ENCODE results near the gene ZDHHC14.
"Not testable (repeated sequence)": the region's sequence is repeated elsewhere in the genome, so short reads cannot be mapped to it uniquely, and the experiment has no call there.

ZDHHC14 gene

DNA sequence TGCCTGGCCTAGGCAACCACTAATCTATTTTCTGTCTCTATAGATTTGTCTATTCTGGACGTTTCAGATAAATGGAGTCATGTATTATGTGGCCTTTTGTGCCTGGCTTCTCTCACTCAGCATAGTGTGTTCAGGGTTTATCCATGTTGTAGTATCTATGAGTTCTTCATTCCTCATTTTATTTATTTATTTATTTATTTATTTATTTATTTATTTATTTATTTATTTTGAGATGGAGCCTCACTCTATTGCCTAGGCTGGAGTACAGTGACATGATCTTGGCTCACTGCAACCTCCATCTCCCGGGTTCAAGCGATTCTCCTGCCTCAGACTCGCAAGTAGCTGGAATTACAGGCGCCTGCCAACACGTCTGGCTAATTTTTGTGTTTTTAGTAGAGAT lies 86.3 kb downstream of the ZDHHC14 start:
- DNase-seq (ENCODE audit: low read depth in 2 of 2), result not testable (repeated sequence)

DNA sequence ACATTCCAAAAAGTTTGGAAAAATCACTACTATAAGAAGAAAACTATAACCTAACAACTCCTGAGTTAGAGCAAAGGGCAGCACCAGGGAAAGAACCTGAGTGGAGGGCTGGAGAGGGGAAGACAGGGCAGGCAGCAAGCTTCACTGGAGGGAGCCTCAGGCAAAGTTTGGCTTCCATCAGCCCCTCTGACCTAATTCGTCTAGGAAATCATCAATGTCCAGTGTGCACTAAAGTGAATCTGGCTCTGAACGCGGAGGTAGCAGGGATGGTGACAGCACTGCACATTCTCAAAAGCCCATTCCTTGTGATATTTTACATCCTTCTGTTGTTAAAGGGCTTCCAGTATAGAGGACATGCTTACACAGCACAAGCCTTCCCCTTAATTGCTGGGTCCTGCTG lies 87.1 kb downstream of the ZDHHC14 start:
- DNase-seq (ENCODE audit: low read depth in 2 of 2), result no peak

DNA sequence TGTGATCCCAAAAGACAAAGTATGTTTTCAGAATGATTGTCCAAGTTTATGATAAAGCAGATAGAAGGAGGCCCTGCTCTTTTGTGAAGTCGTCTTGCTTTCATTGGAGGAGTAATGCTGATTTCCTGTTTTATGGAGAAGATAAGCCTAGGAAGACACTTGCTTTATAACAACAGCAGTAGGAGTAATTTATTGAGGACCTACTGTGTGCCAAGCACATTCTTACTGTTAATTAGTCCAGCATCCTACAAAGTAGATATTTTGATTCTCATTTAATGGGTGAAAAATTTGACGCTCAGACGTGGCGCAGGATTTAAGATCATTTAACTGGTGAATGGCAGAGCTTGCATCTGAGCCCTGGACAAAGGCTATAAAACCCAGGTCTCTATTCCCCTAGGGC lies 87.6 kb downstream of the ZDHHC14 start:
- DNase-seq (ENCODE audit: low read depth in 2 of 2), result no peak

DNA sequence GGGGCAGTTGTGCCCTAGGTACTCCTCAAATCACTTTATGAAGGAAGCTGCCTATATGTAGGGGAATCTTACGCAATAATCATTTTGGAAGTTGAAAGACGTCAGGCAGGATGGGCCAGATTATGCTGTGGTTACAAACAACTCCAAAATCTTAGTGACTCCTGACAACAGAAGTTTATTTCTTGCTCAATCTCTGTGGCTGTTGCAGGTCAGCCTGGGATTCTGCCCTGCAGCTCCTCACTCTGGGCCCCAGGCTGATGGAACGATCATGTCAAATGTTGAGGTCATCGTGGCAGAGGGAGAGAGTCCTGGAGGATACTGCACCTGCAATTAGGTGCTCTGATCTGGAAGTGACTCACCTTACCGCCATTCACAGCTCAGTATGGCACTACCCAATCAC lies 88.4 kb downstream of the ZDHHC14 start:
- DNase-seq (ENCODE audit: low read depth in 2 of 2), result no peak

- no peak for DNase-seq (ENCODE audit: low read depth in 2 of 2)
These were observed 90.2 kb downstream of the ZDHHC14 start for GRCh38 chr6:157471077-157471686.

DNA sequence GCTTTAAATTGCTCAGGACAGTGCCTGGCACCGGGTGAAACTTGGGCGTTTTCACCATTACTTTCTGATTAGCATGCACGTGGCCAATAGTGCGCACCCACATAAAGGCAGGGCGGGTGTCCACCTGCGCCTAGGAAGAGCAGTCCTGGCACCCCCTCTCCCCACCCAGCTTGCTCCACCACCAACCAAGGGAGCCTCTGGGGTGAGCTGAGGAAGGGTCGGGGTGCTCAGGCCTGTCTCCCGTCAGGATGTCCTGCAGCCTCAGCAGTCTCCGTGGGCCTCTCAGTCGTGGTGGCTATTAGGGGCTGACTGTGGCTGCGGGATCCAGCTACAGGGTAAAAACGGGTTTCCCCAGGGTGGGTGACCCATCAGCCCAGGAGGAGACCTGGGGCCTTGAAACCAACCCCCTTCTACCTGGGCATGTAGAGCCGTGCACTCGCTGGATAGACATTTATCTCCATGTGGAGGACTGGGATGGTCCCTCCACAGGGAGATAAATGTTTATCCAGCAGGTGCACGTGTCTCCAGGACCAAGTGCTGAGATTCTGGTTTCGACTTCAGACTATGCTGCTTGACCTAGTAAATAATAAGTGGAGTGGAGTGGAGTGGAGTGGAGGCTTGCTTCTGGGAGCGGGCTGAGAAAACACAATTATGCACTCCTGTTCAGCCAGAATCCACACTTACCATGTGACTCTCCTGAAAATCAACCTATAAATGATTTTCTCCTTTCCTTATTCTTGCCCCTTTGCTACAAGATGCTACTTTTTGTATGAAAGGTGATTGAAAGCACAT lies 91.1 kb downstream of the ZDHHC14 start:
- DNase-seq (ENCODE audit: low read depth in 2 of 2), result no peak

GRCh38 chr6:157476797-157477196 lies 95.8 kb downstream of the ZDHHC14 start:
- DNase-seq (ENCODE audit: low read depth in 2 of 2), result no peak

GRCh38 chr6:157478926-157479325 lies 97.9 kb downstream of the ZDHHC14 start:
- DNase-seq (ENCODE audit: low read depth in 2 of 2), result no peak

- DNase-seq (ENCODE audit: low read depth in 2 of 2), result no peak
These were observed 98.7 kb downstream of the ZDHHC14 start for GRCh38 chr6:157479464-157480303.

- no peak for DNase-seq (ENCODE audit: low read depth in 2 of 2)
These were observed 100.3 kb downstream of the ZDHHC14 start for GRCh38 chr6:157481189-157481864.

- DNase-seq (ENCODE audit: low read depth in 2 of 2), result no peak
These were observed 100.9 kb downstream of the ZDHHC14 start for GRCh38 chr6:157481865-157482249.

GRCh38 chr6:157483770-157484169 lies 102.8 kb downstream of the ZDHHC14 start:
- DNase-seq (ENCODE audit: low read depth in 2 of 2), result no peak

DNA sequence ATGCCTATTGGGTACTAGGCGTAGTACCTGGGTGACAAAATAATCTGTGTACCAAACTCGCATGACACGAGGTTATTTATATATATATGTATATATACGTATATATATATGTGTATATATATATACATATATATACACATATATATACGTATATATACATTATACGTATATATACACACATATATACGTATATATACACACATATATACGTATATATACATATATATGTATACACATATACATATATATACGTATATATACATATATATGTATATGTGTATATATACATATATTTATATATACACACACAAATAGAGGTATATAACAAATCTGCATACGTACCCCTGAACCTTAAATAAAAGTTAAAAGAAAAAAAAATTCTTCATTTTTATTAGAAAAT lies 103.2 kb downstream of the ZDHHC14 start:
- no peak for DNase-seq (ENCODE audit: low read depth in 2 of 2)

DNA sequence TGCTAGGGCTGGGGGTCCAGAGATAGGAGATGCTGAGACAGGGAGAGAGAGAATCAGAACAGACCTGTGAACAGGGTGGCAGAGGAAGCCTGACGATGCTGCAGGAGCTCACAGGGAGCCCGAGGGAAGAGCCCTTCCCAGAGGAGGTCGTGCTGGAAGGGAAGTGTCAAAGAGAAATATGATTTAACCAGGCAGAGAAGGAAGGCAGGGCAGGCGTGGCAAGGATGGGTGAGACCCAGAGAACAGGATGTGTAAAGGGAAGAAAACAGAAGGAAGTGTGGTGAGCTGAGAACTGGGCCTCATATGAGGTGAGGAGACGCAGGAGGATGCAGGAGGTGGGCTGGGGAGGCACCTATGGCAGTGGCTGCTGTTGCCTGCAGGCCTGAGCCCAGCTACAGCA lies 105.6 kb downstream of the ZDHHC14 start:
- DNase-seq (ENCODE audit: low read depth in 2 of 2), result no peak

- DNase-seq (ENCODE audit: low read depth in 2 of 2), result no peak
These were observed 106.3 kb downstream of the ZDHHC14 start for GRCh38 chr6:157487110-157487773.

GRCh38 chr6:157488058-157488457 lies 107.1 kb downstream of the ZDHHC14 start:
- no peak for DNase-seq (ENCODE audit: low read depth in 2 of 2)

GRCh38 chr6:157488716-157489118 lies 107.7 kb downstream of the ZDHHC14 start:
- DNase-seq (ENCODE audit: low read depth in 2 of 2), result no peak

DNA sequence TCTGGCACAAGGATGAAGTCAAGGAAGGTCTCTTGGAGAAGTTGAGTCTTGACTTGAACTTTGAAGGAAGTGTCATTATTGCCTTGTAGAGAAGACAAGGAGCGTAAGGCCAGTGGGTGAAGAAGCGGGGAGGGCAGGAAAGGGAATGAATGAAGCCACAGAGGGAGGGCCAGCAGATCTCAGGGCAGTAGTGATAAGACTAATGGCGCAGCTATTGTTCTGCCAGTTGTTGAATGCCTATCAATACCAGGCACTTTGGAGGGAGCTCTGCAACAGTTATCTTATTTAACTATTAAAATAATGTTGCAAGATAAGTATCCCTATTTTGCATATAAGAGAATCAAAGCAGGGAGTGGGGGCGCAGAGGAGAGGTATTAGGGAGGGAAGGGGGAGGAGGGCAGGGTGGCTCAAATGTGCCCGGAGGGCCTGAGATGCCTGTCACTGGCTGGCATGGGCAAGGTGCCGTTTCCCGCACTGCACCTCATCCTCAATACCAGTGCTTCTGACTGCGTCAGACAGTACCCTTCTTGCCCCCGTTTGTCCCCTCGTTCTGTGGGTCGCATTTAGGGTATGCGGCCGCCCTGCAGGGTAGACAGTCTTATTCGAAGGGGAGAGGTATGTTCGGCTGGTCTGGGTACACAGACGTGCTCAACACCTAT lies 109.8 kb downstream of the ZDHHC14 start:
- no peak for DNase-seq (ENCODE audit: low read depth in 2 of 2)

- DNase-seq (ENCODE audit: low read depth in 2 of 2), result no peak
These were observed 110.7 kb downstream of the ZDHHC14 start for GRCh38 chr6:157491571-157492232.

DNA sequence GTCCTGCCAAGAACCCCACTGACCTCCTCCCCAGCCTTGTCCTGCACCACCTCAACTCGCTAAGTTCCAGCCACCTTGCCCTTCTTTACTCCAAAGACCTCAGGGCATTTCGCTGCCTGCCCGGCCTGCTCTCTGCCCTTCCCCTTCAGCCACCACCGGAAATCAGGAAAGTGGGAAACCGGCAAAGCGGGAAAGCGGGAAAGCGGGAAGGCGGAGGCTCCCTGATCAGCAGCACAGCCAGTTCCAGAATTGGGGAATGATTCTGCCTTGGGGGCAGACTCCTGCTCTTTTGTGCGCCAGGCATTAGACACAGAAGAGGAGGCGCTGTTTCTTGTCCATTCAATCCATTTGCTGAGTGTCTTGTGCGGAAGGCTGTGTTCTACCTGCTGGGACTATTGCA lies 111.3 kb downstream of the ZDHHC14 start:
- no peak for DNase-seq (ENCODE audit: low read depth in 2 of 2)
